Measurements from ENCODE around the gene SLC46A3.
"Not testable (repeated sequence)": the region's sequence is repeated elsewhere in the genome, so short reads cannot be mapped to it uniquely, and the experiment has no call there.

The SLC46A3 gene, protein sequence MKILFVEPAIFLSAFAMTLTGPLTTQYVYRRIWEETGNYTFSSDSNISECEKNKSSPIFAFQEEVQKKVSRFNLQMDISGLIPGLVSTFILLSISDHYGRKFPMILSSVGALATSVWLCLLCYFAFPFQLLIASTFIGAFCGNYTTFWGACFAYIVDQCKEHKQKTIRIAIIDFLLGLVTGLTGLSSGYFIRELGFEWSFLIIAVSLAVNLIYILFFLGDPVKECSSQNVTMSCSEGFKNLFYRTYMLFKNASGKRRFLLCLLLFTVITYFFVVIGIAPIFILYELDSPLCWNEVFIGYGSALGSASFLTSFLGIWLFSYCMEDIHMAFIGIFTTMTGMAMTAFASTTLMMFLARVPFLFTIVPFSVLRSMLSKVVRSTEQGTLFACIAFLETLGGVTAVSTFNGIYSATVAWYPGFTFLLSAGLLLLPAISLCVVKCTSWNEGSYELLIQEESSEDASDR

DNA sequence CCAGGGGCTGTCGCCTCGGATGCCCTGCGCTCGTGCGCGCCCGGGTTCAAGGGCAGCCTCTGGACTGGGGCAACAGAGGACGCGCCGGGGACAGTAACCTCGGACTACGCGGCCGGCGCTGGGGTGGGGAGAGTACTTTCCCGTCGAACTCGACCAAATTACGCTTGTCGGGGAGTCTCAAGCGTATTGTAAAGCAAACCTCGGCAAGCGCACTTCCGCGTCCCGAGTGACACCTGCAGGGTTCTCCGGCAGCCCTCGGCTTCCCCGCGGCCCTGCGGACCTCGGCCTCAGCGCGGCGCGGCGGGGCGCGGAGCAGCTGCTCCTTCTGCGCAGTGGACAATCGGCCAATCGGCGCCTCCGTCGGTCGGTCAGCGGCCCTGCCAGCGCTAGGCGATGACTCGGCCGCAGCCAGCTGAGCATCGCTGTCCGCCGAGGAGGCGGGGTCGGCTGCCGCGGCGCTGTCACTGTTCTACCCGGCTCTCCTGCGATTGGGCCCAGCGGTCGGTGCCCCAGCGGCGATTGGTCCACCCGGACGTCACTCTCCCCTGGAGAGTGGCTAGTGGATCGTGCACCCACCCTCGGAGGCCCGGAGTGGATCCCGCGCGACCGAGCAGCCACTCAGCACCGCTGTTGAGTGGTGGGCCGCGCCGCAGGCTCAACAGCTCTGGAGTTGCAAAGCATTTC is at the start of gene SLC46A3:
SLC46A3 (minus strand) TSS at position 428 of the 684 bp plus-strand sequence. CDS start 972 bp downstream, outside the sequence.
- DNase-seq (ENCODE audit: low read depth in 3 of 3): peak; percentile 93 to 96 (median 95)

DNA sequence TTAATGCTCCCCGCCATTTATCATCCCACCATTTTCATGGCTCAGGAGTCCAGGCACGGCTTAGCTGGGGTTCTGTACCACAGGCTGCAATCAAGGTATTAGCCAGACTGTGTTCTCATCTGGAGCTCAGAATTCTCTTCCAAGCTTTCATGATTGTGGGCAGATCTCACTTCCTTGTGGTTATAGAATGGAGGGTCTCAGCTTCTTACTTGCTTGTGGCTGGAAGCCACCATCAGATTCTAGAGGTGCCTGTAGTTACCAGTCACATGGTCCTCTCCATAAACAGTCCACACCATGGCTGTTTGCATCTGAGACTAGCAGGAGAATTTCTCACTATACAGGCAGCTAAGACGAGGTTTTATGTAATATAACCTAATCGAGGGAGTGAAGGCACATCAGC is 45.1 kb upstream of the SLC46A3 start:
- DNase-seq (ENCODE audit: low read depth in 3 of 3): no peak

DNA sequence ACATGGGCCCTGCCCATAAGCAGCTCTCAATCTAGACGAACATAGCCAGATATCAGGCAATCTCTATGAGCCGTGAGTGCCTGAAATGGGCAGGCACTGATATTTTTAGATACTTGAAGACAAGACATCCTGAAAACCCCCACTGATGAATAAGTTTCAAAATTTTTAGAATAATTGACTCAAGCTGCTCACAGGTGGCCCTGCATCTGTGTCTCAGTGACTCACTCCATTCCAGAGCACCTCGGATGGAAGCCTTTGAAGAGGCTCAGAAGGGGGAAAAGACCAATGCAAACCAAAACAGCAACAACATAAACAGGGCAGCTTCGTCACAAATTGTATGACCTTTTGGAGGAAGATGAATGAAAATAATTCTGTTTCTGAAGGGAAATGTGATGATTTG is 42.8 kb upstream of the SLC46A3 start:
- DNase-seq (ENCODE audit: low read depth in 3 of 3): no peak

DNA sequence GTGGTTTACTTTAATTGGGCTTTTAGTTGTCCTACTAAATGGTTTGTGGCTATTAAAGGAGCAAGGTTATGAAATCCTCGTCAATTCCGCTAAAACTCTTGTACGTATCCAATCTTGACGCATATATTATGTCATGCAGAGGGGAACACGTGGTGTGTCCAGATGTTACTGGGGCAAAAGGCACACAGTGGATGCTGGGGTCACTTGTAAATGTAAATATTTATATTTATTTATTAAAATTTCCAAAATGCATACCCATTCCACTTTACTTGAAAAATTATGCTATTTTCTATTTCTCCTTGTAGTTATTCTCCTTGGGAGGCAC is 36.7 kb upstream of the SLC46A3 start:
- no peak for DNase-seq (ENCODE audit: low read depth in 3 of 3)

DNA sequence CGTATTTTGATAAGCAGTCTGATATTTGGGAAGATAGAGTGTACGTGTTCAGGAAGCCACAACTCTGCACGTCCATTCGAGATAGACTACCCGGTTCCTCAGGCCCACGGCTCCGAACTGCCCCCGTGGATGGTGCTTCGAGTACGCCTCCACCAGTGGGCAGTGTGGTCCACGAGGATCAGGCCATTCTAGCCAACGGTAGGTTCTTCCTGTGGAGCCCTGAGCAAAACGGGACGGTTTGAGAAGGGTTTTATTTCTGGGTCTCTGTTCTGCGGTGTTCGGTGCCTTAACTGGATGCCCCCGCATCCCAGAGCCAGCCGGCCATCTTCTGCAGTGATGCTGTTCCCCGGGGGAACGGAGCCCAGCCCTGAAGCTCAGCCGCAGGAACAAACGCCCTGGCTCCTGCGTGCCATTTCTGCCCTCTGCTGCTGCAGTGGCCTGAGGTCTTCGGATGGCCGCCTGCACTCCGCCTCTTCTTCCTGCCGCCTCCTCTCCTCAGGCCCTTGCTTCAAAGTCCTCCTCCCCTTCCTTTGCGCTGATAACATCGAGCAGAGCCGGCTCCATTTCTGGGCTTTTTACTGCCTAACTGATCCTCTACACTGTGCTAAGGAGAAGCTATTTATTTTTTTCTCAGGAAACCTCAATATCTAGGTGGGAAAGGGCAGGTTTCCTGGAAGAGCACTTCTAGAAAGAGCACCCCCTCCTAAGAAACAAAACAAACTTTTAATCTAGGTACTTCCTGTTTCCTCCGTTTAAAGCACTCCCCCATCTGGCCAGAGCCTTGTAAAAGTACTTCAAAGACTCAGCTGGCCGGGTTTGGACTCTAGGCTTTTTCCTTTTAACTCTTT is 36.2 kb upstream of the SLC46A3 start:
- no peak for DNase-seq (ENCODE audit: low read depth in 3 of 3)

DNA sequence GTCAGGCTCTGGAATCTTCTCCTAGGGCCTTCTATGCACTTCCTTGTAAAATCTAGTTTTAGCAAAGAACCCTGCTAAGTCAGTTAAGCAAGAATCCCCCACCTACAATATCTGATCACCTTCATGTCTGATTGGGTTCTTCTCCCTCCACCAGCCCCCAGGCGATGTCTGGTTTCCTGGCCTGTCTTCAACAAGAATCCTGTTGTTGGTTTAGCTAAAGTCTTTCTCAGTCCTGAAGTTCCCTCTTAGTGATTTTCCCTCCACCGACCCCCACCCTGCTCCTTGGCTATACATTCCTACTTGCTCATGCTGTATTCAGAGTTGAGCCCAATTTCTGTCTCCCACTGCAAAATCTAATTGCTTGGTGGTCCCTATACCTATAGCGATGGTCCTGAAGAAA is 35.2 kb upstream of the SLC46A3 start:
- DNase-seq (ENCODE audit: low read depth in 3 of 3): no peak

DNA sequence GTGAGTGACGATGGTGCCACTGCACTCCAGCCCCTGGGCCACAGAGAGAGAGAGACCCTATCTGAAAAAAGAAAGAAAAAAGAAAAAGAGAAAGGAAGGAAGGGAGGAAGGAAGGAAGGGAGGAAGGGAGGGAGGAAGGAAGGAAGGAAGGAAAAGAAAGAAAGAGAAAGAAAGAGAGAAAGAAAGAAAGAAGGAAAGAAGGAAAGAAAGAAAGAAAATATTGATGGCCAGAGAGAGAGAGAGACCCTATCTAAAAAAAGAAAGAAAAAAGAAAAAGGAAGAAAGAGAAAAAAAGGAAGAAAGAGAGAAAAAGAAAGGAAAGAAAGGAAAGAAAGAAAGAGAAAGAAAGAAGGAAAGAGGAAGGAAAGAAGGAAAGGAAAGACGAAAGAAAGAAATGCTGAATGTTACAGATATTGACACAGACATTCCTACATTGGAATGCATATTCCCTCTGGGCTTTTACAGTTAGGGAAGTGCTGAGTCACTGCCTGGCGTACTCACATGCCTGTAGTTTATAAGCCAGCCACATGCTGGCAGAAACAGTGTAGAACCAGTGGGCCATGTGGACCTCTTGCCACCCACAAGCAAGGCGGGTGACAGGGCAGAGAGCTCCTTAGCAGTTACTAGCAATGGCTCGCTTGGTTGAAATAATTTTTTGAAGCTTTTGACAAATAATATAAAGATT is 34.6 kb upstream of the SLC46A3 start:
- no peak for DNase-seq (ENCODE audit: low read depth in 3 of 3)

DNA sequence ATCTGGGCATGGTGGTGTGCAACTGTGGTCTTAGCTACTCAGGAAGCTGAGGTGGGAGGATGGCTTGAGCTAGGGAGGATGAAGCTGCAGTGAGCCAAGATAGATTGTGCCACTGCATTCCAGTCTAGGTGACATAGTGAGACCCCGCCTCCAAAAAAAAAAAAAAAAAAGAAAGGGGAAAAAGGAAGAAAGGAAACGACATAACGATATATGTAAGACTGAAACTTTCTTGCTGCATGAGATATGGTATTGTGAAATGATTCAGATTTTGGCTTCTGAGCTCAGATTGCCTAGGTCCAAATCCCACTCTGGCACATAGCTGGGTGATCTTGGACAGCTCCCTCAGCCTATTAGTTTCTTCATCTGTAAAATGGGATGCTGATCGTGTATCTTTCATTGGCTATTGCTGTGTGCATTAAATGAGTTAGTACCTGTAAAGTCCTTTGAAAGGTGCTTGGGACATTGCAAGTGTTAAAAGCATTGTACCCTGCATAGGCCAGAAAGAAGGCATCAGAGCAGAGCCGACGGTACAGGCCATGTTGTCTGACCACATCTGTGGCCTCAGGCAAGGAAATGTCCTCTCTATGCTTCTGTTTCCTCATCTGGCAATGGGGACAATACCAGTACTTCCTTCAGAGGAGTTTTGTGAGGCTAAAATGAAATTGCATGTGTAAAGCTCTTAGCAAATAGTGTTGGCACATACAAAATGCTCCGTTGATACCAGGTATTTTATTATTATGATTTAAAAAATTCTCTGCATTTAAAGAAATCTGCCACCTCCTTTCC is 32.6 kb upstream of the SLC46A3 start:
- DNase-seq (ENCODE audit: low read depth in 3 of 3): no peak

DNA sequence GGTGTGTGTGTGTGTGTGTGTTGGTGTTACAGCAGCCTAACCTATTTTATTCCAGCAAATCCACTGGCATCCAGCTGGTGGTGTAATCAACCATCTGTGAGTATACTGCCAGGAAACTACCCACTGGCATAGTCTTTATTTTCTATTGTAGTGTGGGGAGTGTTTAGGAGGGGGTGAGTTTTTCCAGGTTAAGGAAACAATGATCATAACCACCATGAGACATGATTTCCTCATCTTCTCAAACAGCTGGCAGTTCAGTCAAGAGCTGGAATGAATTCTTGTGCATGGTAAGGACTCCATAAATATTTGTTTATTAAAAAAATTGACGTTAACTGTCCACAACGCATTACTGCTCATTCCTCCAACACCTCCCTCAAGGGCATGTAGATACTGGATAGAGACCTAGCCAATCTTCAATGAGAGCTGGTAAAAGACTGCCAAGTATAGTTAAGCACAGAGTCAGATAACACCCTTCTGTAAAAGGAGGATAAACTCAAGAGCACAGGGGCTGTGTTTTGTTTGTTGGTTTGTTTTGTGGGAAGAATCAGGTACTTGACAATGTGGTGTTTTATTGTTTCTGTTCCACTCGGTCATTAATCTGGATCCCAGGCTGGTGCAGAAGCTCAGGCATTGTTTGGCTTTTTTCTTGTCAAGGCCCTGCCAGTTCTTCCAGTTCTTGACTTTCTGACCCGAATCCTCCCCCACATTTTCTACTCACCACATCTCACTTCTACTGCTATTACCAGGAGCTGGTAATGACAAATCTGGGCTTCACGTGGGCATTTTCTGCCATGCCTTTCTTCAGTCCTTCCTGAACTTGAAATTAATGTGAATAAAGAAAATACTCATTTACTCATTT is 31.6 kb upstream of the SLC46A3 start:
- no peak for DNase-seq (ENCODE audit: low read depth in 3 of 3)

DNA sequence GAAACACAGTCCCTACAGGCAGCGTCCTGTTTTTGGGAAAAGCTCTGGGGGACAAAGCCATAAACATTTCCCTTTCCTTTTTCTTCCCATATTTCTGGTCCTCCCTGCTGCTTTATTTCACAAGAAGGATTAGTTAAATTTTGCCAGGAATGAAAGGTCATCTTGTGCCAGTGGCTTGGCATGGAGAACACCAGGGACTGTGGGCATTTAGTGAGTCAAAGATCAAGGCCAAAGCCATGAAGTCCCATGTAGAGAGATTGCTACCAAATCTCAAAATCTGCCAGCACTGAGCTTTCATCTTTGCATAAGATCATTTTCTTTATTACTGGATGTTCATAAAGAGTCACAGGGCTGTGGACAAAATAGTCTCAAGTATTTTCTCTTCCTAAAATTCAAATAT is 29.1 kb upstream of the SLC46A3 start:
- DNase-seq (ENCODE audit: low read depth in 3 of 3): no peak

DNA sequence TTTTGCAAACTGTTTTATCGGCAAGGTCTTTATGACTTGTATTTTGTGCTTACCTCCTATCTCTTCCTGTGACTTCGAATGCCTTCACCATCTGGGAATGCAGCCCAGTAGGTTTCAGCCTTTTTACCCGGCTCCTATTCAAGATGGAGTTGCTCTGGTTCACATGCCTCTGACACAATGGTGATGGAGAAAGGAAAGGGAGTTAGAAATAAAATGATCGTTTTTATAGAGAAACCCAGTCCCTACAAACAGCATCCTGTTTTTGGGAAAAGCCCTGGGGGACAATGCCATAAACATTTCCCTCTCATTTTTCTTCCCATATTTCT is 27.5 kb upstream of the SLC46A3 start:
- DNase-seq (ENCODE audit: low read depth in 3 of 3): no peak

DNA sequence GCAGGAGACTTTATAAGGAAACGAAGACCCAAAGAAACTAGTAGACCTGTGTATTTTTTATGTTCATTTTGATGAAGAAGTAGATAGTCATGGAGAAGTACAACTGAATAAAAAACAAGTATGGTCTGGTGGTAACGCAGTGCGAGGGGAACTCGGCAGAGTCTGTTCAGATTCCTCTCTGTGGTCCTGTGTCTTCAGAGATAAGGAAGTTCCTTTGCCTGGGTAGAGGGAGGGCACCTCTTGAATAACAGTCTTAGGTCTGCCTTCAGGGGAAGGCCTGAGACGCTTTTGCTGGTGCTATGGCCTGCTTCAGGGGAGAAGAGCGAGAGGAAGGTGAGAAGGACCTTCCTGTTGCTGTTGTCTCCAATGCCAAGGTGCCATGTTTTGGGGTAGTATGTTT is 25.9 kb upstream of the SLC46A3 start:
- no peak for DNase-seq (ENCODE audit: low read depth in 3 of 3)

DNA sequence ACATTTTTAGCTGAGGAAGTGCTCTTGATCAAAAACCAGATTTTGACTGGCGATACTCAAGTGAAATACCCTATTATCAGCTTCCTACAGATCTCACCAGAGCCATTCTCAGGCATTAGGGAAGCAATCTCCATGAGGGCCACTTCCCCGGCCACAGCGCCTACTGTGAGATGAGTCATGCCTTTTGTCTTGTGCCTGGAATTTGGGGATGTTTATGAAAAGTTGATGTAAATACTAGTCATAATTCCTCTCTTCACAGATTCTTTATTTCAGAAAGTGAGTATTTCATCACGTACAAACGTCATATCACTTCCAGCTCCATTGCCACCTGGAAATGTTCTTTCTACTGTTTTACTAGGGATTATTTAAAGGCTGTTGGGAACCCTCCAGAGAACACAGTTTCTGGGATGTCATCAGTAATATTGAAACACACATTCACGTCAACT is 25.3 kb upstream of the SLC46A3 start:
- no peak for DNase-seq (ENCODE audit: low read depth in 3 of 3)

DNA sequence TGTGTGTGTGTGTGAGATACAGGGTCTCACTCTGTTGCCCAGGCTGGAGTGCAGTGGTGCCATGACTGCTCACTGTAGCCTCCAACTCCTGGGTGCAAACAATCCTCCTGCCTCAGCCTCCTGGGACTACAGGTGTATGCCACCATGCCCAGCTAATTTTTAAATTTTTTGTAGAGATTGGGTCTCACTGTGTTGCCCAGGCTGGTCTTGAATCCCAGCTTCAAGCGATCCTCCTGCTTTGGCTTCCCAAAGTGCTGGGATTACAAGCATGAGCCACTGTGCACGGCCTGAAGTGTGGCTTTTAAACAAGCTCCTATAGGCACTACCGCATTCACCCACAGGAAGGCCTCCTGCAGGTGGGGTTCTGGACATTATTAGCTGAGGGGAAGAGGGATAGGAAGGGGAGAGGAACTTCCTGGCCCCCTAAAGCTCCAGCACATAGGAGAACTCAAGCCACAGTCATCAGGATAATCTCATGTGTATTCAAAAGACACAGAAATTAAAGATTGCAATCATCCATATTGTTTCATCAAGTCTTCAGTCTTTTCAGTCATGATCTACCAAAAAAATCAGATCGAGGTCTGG is 24.8 kb upstream of the SLC46A3 start:
- DNase-seq (ENCODE audit: low read depth in 3 of 3): no peak

DNA sequence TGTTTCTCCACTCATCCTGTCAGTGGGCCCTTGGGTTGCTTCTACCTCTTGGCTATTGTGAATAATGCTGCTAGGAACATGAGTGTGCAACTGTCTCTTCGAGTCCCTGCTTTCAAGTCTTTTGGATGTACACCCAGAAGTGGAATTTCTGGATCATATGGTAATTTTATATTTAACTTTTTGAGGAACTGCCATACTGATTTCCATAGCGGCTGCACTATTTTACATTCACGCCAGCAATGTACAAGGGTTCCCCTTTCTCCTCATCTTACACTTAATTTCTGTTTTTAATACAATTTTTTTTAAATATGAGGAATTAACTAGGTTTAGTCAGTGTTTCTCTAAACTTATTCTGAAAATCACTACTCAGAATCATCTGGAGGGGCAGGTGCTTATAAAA is 24.2 kb upstream of the SLC46A3 start:
- no peak for DNase-seq (ENCODE audit: low read depth in 3 of 3)

DNA sequence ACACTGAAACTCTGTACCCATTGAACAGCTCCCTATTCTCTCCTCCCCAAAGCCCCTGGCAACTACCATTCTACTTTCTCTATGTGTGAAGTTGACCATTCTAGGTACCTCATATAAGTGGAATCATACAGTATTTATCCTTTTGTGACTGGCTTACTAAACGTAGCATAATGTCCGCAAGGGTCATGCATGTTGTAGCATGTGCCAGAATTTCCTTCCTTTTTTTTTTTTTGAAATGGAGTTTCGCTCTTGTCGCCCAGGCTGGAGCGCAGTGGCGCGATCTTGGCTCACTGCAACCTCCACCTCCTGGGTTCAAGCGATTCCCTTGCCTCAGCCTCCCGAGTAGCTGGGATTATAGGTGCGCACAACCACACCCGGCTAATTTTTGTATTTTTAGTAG is 23.7 kb upstream of the SLC46A3 start:
- DNase-seq (ENCODE audit: low read depth in 3 of 3): not testable (repeated sequence)

DNA sequence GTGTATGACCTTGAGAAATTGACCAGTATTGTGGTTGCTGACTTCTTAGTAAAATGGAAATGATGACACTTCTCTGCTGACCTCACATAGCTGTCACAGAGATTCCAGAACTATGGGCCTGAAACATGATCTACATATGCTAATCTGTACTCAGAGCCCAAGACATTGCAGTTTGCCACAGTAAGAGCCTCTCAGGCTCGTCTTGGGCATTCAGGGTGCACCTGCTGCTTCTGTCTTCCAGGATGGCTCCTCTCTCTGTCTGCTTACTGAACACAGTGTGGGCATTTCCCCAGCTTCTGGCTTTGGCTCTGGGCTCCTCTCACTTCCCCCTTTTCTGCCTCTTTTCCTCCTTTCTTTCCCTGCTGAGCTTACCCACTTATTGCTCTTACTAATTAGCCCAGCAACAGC is 22.3 kb upstream of the SLC46A3 start:
- DNase-seq (ENCODE audit: low read depth in 3 of 3): no peak

DNA sequence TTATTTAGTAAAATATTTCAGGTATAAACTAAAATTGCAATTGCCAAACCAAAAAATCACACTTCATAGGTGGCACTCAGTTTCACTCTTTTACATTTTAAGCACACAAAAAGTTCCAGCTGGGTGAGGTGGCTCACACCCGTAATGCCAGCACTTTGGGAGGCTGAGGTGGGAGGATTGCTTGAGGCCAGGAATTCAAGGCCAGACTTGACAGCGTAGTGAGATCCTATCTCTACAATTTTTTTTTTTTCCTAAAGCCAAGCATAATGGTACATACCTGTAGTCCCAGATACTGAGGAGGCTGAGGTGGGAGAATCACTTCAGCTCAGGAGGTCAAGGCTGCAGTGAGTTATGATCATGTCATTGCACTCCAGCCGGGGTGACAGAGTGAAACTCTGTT is 20.6 kb upstream of the SLC46A3 start:
- DNase-seq (ENCODE audit: low read depth in 3 of 3): no peak

DNA sequence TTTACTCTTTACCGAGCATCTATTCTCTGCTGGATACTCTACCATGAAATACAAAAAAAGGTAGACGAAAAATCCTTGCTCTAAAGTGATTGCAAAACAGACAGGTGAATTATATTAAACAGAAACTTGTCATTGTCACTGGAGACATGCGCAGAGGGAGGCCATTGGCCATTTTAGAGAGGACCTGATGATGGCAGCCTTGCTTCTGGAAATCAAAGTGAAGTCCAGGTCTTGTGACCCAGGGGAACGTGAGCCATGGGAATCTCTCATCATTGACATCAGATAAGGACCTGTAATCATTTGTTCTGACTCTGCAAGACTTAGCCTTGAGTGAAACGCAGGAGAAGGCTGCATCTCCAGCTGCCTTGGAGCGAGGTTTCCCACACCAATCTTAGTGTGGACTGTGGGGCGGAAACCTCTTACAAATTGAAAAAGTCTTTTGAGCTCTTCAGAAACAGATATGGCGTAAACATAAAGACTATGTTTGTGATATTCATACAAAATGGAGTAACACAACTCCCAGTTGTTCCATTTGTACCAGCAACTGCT is 16.8 kb upstream of the SLC46A3 start:
- DNase-seq (ENCODE audit: low read depth in 3 of 3): no peak

DNA sequence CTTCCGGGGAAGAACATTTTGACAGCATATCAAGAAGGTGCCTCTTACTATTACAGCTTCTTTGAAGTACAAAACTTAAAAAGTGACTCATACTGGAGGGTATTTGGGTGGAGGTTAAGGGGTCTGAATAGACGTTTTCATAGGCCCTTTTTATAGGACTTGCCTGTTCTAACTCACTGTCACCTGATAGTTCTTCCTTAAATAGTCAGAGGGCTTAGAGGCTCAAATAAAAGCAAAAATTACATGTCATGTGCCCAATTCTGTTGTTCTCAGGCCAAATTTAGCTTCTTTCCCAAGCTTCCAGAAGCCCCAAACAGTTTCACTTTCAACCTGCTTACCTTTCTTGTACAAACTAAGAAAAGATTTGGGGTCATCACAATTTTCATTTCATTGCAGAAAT is 16.1 kb upstream of the SLC46A3 start:
- DNase-seq (ENCODE audit: low read depth in 3 of 3): no peak
